HUES64 (cell line): ENCODE results near the gene CACNA2D2.

Source experiments
- H3K27ac ChIP-seq: 2 replicates; pipeline ENCODE4 v1.7.0; 2013; ENCODE audit warnings: low read depth, low read length, inconsistent platforms
- H3K27me3 ChIP-seq: 2 replicates; pipeline ENCODE4 v1.6.1; 2013; ENCODE audit warnings: mild to moderate bottlenecking, low read length; ENCODE audit not compliant: insufficient read depth
- H3K36me3 ChIP-seq: 2 replicates; pipeline ENCODE4 v1.6.1; 2013; ENCODE audit warnings: mild to moderate bottlenecking, low read length; ENCODE audit not compliant: insufficient read depth
- H3K4me1 ChIP-seq: 2 replicates; pipeline ENCODE4 v1.6.1; 2013; ENCODE audit warnings: mild to moderate bottlenecking, low read length, moderate library complexity; ENCODE audit not compliant: insufficient read depth
- H3K4me3 ChIP-seq: 2 replicates; pipeline ENCODE4 v1.5.1; 2013; ENCODE audit warnings: mild to moderate bottlenecking, low read length, moderate library complexity
- H3K9ac ChIP-seq: 2 replicates; pipeline ENCODE4 v1.6.1; 2013; ENCODE audit warnings: mild to moderate bottlenecking, low read depth, low read length
- H3K9me3 ChIP-seq: 2 replicates; pipeline ENCODE4 v1.6.1; 2013; ENCODE audit warnings: low read depth, low read length; ENCODE audit not compliant: insufficient read depth
- WGBS: fragments of 150-250, 120-280 bp; methylation state at CpG from one replicate; pipeline ENCODE4 v1.1.7; 2013; ENCODE audit warnings: missing lambda C conversion rate; 5-methylcytosine and 5-hydroxymethylcytosine counted together

CACNA2D2 gene

GRCh38 chr3:50388720-50389413 lies 114.6 kb downstream of the CACNA2D2 start:
- no peaks in the 10 kb centered on the region for H3K36me3 ChIP-seq
- H3K4me1 ChIP-seq: no peaks in the 10 kb centered on the region
- no peak overlapping the region for H3K27ac ChIP-seq
- H3K9me3 ChIP-seq: no peaks in the 10 kb centered on the region
- H3K4me3 ChIP-seq: no peak overlapping the region
- 83% methylated on average over 22 of the region's 22 CpGs for WGBS
- H3K27me3 ChIP-seq: no peaks in the 10 kb centered on the region
- H3K9ac ChIP-seq: no peak overlapping the region

DNA sequence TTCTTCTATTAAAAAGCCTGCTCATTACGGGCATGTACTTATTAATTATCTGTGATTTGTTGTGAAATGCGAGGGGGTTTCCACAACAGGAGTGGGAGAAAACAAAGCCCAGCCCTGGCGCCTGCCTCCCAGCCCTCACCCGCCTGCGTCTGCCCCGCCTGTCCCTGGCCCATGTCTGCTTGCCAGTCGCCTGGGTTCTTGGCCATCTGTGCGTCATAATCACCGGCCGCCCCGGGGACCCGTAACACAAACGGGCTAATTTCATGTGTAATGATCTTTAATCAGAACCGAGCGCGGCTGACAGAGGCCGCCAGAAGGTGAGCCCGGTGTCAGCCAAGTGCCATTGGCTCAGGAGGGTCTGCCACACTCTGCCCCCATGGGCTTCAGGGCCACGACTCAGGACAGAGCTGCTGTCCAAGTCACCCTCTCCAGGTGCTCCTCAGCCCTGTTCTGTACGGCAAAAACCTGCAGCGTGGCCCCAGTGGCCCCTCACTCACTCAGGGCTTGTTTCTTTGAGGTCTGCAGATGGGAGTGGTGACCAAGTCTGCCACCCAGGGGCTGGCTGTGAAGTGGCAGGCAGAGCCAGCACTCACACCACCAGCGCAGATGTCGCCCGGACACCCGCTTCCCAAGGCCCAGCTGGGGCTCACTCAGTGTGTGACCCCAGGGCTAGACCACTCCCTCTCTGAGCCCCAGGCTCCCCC lies 115.3 kb downstream of the CACNA2D2 start:
- H3K9ac ChIP-seq: no peak overlapping the region
- H3K9me3 ChIP-seq: no peaks in the 10 kb centered on the region
- H3K4me3 ChIP-seq: no peak overlapping the region
- 83% methylated on average over 25 of the region's 25 CpGs for WGBS
- no peaks in the 10 kb centered on the region for H3K36me3 ChIP-seq
- no peak overlapping the region for H3K27ac ChIP-seq
- H3K27me3 ChIP-seq: no peaks in the 10 kb centered on the region
- H3K4me1 ChIP-seq: no peaks in the 10 kb centered on the region

GRCh38 chr3:50385754-50386153 lies 117.7 kb downstream of the CACNA2D2 start:
- H3K9ac ChIP-seq: no peak overlapping the region
- H3K27ac ChIP-seq: no peak overlapping the region
- no peaks in the 10 kb centered on the region for H3K36me3 ChIP-seq
- H3K4me1 ChIP-seq: no peaks in the 10 kb centered on the region
- H3K9me3 ChIP-seq: no peaks in the 10 kb centered on the region
- no peaks in the 10 kb centered on the region for H3K27me3 ChIP-seq
- no peak overlapping the region for H3K4me3 ChIP-seq
- WGBS: 94% methylated on average over 11 of the region's 13 CpGs

DNA sequence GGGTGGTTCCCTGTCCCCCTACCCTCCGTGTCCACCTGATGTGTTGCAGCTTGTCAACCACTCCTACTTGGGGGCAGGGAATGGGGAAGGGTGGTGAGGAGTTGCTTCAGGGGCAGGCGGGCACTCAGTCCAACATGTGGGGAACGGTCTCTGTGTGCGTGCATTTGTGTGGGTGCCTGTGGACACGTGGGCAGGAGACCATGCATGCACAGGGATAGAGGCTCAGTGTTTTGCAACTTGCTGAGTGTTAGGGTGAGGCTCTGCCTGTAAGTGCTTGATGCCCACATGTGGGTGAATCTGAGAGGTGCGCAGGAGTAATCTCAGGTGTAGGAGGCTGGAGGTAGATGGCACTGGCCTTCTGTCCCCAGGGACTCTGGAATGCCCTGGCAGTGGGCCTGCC lies 119.7 kb downstream of the CACNA2D2 start:
- H3K27me3 ChIP-seq: no peaks in the 10 kb centered on the region
- H3K4me3 ChIP-seq: no peak overlapping the region
- H3K9ac ChIP-seq: no peak overlapping the region
- no peaks in the 10 kb centered on the region for H3K36me3 ChIP-seq
- H3K9me3 ChIP-seq: no peaks in the 10 kb centered on the region
- H3K4me1 ChIP-seq: no peaks in the 10 kb centered on the region
- WGBS: 91% methylated on average over 6 of the region's 6 CpGs
- no peak overlapping the region for H3K27ac ChIP-seq

GRCh38 chr3:50382722-50383121 lies 120.7 kb downstream of the CACNA2D2 start:
- no peak overlapping the region for H3K9ac ChIP-seq
- 88% methylated on average over 12 of the region's 12 CpGs for WGBS
- no peak overlapping the region for H3K27ac ChIP-seq
- H3K4me1 ChIP-seq: no peaks in the 10 kb centered on the region
- no peaks in the 10 kb centered on the region for H3K36me3 ChIP-seq
- no peaks in the 10 kb centered on the region for H3K9me3 ChIP-seq
- no peaks in the 10 kb centered on the region for H3K27me3 ChIP-seq
- H3K4me3 ChIP-seq: no peak overlapping the region

DNA sequence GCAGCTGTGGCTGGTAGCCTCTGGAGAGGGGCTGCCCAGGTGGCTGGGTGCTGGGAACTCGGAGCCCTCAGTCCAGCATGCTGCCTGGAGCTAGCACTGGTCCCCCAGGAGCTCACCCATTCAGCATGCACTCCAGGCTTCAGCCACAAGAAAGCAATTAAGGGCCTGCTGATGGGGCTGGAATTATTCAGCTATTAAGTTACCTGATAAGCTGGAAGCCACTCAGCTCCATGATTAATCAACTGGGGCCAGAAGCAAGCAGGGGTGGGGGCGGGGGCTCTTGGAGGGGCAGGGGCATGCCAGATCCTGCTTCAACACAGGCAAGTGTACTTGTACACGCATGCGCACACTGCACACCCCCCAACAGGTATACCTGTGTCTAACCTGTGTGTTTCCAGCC lies 122.1 kb downstream of the CACNA2D2 start:
- Histone ChIP-seq H3K36me3 (no peaks in the 10 kb centered on the region), H3K9ac (no peak overlapping the region), H3K4me3 (no peak overlapping the region), H3K27ac (no peak overlapping the region), H3K9me3 (no peaks in the 10 kb centered on the region), H3K27me3 (no peaks in the 10 kb centered on the region), H3K4me1 (no peaks in the 10 kb centered on the region)
- 93% methylated on average over 4 of the region's 4 CpGs for WGBS

GRCh38 chr3:50380405-50381085 lies 122.9 kb downstream of the CACNA2D2 start:
- Histone ChIP-seq H3K27me3 (no peaks in the 10 kb centered on the region), H3K4me1 (no peaks in the 10 kb centered on the region), H3K27ac (no peak overlapping the region), H3K36me3 (no peaks in the 10 kb centered on the region), H3K9ac (no peak overlapping the region), H3K9me3 (no peaks in the 10 kb centered on the region), H3K4me3 (no peak overlapping the region)
- 89% methylated on average over 17 of the region's 17 CpGs for WGBS

- Histone ChIP-seq H3K9me3 (no peaks in the 10 kb centered on the region), H3K27me3 (no peaks in the 10 kb centered on the region), H3K27ac (no peak overlapping the region), H3K4me3 (no peak overlapping the region), H3K9ac (no peak overlapping the region), H3K36me3 (no peaks in the 10 kb centered on the region), H3K4me1 (no peaks in the 10 kb centered on the region)
- WGBS: 89% methylated on average over 17 of the region's 17 CpGs
Observed at GRCh38 chr3:50378757-50379156, 124.7 kb downstream of the CACNA2D2 start.

- Histone ChIP-seq H3K36me3 (no peaks in the 10 kb centered on the region), H3K9me3 (no peaks in the 10 kb centered on the region), H3K9ac (no peak overlapping the region), H3K27ac (no peak overlapping the region), H3K27me3 (no peaks in the 10 kb centered on the region), H3K4me1 (peaks cover 2% of the 10 kb centered on the region; the same call in 1 of the 2 replicates), H3K4me3 (no peak overlapping the region)
- 71% methylated on average over 6 of the region's 6 CpGs for WGBS
Observed at GRCh38 chr3:50378024-50378423, 125.4 kb downstream of the CACNA2D2 start.

DNA sequence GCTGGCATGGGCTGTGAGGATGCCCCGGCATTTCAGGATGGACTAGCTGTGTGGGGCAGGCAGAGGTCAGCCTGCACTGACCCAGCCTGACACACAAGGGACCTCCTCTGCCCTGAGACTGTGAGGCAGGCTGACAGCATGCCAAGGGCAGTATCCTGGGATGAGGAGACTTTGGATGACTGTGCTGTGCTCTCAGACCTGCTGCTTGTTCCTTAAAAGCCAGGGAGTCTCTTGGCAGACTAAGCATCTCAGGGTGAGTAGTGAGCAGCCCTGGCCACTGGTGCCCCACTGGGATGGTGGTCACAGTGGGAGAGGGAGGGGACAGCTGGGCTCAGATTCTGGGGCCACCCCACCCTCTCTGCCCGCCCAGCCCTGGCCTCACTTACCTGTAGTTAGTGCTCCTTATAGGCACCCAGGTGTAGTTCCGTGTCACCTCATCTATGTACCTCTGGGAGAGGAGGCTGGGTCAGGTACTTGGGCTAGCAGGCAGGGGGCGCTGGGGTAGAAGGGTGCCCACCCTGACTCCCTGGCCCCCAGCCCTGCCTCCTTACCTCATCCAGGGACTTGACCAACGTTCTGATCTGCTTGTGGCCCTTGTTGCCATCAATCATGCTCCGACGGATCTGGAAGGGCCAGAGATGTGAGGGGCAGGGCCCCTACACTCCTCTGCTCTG lies 128.0 kb downstream of the CACNA2D2 start:
- H3K36me3 ChIP-seq: no peaks in the 10 kb centered on the region
- H3K4me3 ChIP-seq: no peak overlapping the region
- H3K9me3 ChIP-seq: no peaks in the 10 kb centered on the region
- no peaks in the 10 kb centered on the region for H3K27me3 ChIP-seq
- H3K27ac ChIP-seq: no peak overlapping the region
- H3K4me1 ChIP-seq: peaks cover 19% of the 10 kb centered on the region
- H3K9ac ChIP-seq: no peak overlapping the region
- 75% methylated on average over 7 of the region's 7 CpGs for WGBS
